Ishikawa (cell line): Measurements from ENCODE around the gene NPSR1.
A peak's percentile ranks its signal among the peaks of the same experiment; 100 is the strongest.

Experiments used
- CEBPB ChIP-seq: IDR thresholded peaks from 2 replicates; pipeline ENCODE4 v1.6.1; 2012
- CREB1 ChIP-seq: IDR thresholded peaks from 2 replicates; pipeline ENCODE4 v1.6.1; 2012; ENCODE audit warnings: low read depth
- EGR1 ChIP-seq: IDR thresholded peaks from 2 replicates; pipeline ENCODE4 v1.6.1; 2012
- EP300 ChIP-seq: IDR thresholded peaks from 2 replicates; pipeline ENCODE4 v1.6.1; 2012; ENCODE audit warnings: borderline replicate concordance
- FOXM1 ChIP-seq: IDR thresholded peaks from 2 replicates; pipeline ENCODE4 v1.6.1; 2012; ENCODE audit warnings: low read depth, borderline replicate concordance
- NFIC ChIP-seq: IDR thresholded peaks from 2 replicates; pipeline ENCODE4 v1.6.1; 2012
- RAD21 ChIP-seq: IDR thresholded peaks from 2 replicates; pipeline ENCODE4 v1.6.1; 2012; ENCODE audit warnings: low read depth
- TAF1 ChIP-seq: IDR thresholded peaks from 2 replicates; pipeline ENCODE4 v1.6.1; 2012; ENCODE audit warnings: low read depth, mild to moderate bottlenecking
- TCF12 ChIP-seq: IDR thresholded peaks from 2 replicates; pipeline ENCODE4 v1.6.1; 2012; ENCODE audit warnings: low read depth
- TEAD4 ChIP-seq: IDR thresholded peaks from 2 replicates; pipeline ENCODE4 v1.6.1; 2012
- YY1 ChIP-seq: IDR thresholded peaks from 2 replicates; pipeline ENCODE4 v1.6.1; 2012; ENCODE audit warnings: low read depth
- ZBTB7A ChIP-seq: IDR thresholded peaks from 2 replicates; pipeline ENCODE4 v1.6.1; 2012; ENCODE audit warnings: low read depth
- TF ChIP-seq, protein P1 (sequence below): IDR thresholded peaks from 2 replicates; pipeline ENCODE4 v1.6.1; 2012
- TF ChIP-seq, protein P2 (sequence below): IDR thresholded peaks from 2 replicates; pipeline ENCODE4 v1.6.1; 2012
- TF ChIP-seq, protein P3 (sequence below): IDR thresholded peaks from 2 replicates; pipeline ENCODE4 v1.6.1; 2012; ENCODE audit warnings: low read depth, mild to moderate bottlenecking

The NPSR1 gene

DNA sequence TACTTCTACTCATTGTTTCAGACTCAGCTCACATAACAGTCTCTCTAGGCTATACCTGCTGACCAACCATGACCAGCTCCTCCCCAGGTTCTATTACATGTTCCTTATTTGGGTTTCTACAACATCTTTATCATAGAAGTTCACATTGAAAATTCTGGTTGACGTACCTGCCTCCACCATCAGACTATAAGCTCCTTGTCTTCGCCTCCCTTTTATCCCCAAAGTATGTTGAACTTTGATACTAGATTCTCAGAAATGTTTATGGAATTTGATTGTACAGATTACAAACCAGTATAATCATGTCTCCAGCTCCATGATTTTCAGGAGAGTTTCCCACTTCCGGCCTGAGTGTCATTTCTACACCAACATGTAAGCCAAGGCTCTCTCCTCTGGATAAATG, 15.0 kb downstream of the NPSR1 start:
- TF ChIP-seq YY1 (no peak), EP300 (no peak)

DNA sequence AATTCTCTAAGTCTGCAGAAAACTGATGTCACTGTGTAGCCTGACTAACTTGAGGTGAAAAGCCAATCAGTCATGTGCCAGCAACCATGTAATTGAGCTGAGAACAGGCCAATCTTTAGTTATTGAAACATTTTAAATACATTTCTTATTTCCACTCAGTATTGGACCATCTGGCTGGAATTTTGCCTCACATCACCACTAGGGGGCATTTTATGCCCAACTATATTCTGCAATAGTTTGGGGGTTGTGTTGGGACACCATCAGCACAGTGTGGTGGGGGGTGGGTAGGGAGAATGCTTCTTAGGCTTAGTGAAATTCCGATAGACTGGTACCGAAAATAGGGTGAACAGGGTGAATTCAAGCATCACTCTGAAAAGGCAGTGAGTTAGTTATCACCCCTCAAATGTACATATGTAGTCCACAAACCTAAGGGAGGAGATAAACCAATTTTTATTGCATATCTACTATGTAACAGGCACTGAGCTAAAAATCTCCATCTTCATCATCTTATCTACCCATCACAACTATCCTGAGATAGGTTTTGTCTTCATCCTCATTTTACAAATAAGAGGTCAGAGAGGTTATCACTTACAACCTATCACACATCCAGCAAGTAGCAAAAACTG, 17.8 kb downstream of the NPSR1 start:
- TF ChIP-seq RAD21 (peak; percentile 86), ZBTB7A (no peak)

DNA sequence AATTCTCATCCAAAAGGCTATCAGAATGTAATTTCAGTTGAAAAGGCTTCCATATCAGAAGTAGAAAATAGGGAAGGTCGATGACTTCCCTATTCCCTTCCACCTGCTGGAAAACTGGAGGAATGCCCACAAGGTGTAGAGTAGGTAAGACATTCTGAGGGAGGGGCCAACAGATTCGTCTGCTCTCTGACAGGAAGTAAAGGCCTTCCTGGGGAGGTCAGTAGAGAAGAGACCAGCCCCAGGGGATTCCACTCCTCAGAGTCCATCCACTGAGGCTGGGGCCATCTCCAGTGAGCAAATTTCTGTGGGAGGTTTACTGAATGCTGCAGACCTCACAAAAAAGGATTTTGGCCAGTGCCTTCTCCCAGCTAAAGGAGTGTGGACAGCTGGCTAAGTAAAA, 19.5 kb downstream of the NPSR1 start:
- TF ChIP-seq CEBPB (no peak), TEAD4 (no peak), CREB1 (no peak)
- TF ChIP-seq, protein P1, sequence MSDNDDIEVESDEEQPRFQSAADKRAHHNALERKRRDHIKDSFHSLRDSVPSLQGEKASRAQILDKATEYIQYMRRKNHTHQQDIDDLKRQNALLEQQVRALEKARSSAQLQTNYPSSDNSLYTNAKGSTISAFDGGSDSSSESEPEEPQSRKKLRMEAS: no peak

DNA sequence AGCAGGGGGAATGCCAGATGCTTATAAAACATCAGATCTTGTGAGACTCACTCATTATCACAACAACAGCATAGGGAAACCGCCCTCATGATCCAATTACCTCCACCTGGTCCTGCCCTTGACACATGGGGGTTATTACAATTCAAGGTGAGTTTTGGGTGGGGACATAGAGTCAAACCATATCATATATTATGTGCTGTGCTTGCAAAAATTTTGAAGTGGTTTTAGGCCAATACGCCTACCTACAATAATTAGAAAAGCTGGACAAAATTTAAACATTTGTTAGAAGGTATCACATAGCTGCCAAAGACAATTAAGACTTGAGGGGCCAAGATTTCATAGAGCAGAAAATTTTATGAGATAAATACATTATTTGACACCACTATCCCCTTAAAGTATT, 29.5 kb downstream of the NPSR1 start:
- TF ChIP-seq TAF1 (no peak), NFIC (no peak), ZBTB7A (no peak), EGR1 (no peak)
- TF ChIP-seq, protein P2, sequence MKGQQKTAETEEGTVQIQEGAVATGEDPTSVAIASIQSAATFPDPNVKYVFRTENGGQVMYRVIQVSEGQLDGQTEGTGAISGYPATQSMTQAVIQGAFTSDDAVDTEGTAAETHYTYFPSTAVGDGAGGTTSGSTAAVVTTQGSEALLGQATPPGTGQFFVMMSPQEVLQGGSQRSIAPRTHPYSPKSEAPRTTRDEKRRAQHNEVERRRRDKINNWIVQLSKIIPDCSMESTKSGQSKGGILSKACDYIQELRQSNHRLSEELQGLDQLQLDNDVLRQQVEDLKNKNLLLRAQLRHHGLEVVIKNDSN: no peak

DNA sequence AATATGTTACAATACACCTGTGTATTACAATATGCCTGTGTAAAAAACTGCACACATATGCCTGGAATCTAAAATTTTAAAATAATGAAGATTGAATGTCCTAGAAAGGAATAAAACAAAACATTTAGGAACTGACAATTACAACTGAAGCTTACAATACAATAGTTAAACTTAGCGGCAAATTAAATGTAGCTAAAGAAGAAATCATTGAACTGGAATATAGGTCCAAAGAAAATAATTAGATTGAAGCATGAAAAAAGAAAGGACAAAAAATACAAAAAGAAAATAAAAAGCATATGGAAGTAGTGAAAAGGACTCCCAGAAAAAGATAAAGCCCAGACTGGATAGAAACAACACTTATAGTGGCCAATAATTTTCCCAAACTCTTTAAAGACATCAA, 38.4 kb downstream of the NPSR1 start:
- TF ChIP-seq CEBPB (no peak), TAF1 (no peak), CREB1 (no peak), EP300 (no peak), FOXM1 (no peak), NFIC (no peak)
- TF ChIP-seq, protein P2: no peak
- TF ChIP-seq, protein P1: no peak

DNA sequence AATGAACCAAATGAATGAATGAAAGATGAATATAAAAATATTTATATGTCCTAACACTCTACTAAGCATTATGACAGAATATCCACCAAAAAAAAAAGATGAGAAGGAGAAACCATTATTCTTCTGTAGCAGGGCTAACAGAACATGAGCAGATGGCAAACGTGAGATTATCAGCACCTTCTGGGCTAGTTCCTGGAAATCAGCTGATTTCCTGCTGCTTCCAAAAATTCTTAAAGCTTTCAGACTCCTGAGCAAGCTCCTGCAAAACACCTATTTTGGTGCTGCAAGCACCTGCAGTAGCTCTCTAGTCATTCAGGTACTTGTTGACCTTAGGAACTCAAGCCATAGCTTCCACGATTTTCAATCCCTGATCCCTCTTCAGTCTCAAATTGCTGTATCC, 51.8 kb downstream of the NPSR1 start:
- TF ChIP-seq, protein P2: no peak
- TF ChIP-seq RAD21: no peak
- no peak for TF ChIP-seq EGR1
- TF ChIP-seq YY1: no peak
- TF ChIP-seq, protein P3, sequence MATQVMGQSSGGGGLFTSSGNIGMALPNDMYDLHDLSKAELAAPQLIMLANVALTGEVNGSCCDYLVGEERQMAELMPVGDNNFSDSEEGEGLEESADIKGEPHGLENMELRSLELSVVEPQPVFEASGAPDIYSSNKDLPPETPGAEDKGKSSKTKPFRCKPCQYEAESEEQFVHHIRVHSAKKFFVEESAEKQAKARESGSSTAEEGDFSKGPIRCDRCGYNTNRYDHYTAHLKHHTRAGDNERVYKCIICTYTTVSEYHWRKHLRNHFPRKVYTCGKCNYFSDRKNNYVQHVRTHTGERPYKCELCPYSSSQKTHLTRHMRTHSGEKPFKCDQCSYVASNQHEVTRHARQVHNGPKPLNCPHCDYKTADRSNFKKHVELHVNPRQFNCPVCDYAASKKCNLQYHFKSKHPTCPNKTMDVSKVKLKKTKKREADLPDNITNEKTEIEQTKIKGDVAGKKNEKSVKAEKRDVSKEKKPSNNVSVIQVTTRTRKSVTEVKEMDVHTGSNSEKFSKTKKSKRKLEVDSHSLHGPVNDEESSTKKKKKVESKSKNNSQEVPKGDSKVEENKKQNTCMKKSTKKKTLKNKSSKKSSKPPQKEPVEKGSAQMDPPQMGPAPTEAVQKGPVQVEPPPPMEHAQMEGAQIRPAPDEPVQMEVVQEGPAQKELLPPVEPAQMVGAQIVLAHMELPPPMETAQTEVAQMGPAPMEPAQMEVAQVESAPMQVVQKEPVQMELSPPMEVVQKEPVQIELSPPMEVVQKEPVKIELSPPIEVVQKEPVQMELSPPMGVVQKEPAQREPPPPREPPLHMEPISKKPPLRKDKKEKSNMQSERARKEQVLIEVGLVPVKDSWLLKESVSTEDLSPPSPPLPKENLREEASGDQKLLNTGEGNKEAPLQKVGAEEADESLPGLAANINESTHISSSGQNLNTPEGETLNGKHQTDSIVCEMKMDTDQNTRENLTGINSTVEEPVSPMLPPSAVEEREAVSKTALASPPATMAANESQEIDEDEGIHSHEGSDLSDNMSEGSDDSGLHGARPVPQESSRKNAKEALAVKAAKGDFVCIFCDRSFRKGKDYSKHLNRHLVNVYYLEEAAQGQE: no peak
- TF ChIP-seq TAF1: no peak

DNA sequence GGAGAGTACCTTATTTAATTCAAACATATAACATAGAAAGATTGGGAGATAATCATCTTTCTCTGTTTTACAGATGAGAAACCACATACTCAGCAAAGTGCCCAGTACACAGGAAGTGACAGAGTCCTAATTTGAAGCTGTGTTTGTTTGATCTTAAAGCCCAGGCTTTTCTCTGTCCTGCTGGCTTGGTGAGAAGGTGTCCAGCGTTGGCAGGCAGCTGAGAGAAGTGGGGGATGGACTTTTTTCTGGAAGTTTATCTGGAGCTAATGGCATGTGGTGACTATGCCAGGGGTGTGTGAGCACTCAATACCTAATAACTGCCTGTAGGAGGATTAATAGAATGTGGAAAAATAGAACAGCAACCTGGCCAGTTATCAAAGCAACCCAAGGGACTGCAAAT, 60.8 kb downstream of the NPSR1 start:
- TF ChIP-seq EP300: no peak

DNA sequence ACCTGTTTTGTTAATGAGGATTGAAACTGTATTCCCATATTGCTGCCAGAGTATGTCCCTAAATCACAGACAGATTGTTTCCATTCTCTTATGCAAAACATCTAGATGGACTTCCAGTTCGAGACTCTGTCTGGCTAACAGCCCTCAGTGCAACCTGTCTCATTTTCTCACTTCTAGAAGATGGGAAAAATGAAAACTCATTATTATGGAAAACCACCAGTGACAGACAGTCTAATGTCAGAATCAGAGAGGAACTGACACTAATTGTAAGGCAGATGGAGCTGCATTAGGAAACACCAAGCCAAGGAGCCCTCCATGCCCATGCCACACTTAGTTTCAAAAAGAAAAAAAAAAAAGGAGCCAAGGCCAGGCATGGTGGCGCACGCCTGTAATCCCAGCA, 61.6 kb downstream of the NPSR1 start:
- TF ChIP-seq, protein P3: no peak
- TF ChIP-seq, protein P2: no peak
- TF ChIP-seq NFIC (no peak), TAF1 (no peak), ZBTB7A (no peak), TCF12 (no peak), CREB1 (no peak), CEBPB (no peak), FOXM1 (no peak)
- TF ChIP-seq, protein P1: no peak
